GM11168 (cell line): ENCODE results near the gene SMAD7.
"Not testable (repeated sequence)": the region's sequence is repeated elsewhere in the genome, so short reads cannot be mapped to it uniquely, and the experiment has no call there.

Experiments used
- in situ Hi-C: fragments of 300-500 bp; cut with MboI; formaldehyde crosslinking; loops from one replicate; pipeline ENCODE4 v1.12.0; 2022; ENCODE audit warnings: low sequenced_read_pairs; ENCODE audit not compliant: unreplicated experiment

The SMAD7 gene

DNA sequence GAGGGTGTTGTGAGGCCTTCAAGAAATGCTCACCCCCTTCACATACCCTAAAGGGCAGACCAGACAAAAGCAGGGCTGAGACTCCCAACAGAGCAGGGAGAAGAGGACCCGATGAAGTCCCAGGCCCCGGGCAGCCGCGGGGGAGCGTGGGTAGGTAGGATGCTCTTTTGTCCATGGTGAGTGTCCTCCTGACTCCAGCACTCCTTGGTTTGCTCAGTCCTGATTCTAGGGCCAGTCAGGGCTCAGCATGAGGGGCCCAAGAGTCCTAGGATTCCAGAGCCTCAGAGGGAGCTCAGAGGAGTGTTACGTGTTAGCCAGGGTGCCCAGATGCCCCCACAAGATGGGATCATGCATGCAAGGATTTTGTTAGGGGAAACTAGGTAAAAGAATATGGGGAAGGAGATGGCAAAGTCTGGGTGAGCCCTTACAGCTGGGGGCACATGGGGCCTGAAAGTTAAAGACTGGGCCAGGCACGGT is 64.8 kb downstream of the SMAD7 start:
- in situ Hi-C loops = no loop called here

DNA sequence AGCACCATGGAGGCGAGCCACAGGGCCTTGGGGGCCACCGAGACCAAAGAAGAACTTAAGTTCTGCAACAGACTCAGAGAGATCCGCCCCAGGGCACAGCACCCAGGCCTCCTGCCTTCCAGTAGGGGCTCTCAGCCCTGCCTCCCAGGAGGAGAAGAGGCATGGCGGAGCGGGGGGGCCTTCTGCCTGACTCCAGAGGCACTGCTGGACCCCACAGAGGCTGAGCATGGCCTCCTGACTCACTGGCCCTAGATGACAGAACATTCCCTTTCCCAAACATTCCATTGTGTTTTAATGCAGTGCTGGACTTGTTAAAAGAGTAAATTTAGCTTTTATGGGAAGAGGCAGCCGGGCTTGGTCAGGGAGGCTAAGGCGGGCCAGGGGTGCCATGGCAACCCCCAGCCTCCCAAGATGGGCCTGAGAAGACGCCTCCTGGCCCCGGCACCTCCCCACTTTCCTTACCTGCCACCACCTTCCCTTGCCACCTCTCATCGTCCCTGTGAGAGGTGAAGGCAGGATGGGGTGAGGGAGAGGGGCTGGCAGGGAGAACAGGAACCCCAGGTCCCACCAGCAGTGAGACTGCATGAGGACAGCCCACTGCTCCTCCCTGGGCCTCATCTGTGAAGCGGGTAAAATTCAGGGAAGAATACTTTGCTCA is 65.4 kb downstream of the SMAD7 start:
- in situ Hi-C loops = no loop called here

DNA sequence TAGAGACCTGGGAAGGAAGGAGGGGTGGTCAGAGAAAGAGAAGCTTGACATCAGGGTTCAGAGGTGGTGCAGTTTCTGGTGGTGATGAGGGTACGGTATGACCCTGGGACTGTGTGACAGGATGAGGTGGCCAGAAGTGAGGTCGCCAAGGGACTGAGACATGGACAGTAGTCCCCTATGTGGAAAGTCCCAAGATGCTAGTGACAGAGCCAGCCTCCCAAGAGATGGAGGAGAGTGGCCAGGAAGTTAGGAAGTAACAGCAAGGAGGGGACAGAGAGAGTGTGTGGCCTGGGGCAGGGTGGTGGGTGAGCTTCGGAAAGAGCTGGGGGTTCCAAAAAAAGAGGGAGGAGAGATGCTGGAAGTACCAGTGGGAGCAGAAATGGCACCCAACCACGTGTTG is 66.0 kb downstream of the SMAD7 start:
- in situ Hi-C loops = no loop called here

DNA sequence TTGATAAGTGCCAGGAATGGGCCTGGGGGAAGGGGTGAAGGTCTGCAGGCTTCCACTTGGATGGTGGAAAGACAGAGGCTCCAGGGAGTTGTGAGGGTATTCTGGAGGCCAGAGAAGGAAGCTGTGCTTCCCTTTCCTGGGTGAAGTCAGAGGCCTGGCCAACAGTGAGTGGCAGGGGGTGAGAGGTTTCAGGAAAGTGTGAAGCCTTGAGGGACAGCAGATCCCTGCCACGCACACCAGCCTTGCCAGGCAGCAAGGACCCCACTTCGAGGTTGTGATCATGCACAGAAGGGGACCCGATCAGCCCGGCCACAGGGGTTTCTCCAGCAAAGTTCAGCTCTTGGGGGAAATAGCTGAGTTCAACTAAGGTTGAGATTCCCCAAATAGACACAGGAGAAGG is 66.5 kb downstream of the SMAD7 start:
- in situ Hi-C loops = no loop called here

DNA sequence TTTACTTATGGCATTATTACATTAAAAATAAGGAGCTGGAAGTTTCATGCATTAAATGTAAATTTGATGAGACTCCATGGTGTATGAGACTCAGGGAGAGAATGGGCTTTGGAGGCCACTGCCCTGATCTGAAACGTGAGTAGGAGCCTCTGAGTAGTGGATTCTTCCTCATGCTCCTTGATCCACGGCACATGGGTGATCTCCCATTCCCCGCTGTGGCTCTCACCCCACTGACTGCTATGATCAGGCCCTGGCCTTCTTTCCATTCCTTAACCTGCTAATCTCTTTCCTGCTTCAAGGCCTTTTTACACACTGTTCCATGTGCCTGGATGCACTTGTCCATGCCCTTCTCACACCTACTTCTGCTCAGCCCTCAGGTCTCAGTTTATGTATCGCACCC is 68.4 kb downstream of the SMAD7 start:
- in situ Hi-C loops = no loop called here

DNA sequence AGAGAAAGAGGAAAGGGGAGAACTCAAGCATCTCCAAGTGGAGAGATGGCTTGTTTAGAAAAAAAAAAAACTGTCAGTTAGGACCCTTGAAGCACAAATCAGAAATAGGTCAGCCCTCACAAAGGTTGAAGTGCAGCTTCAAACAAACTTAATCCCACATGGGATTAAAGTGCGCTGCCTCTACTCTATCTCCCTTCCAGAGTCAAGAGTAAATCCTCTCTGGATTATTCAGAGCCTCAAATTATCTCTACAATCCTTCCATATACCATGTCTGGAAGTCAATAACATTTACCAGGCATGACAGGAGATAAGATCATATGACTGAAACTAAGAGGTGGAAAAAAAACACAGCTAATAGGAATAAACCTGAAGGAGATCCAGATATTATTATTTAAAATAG is 69.8 kb downstream of the SMAD7 start:
- in situ Hi-C loops = no loop called here

DNA sequence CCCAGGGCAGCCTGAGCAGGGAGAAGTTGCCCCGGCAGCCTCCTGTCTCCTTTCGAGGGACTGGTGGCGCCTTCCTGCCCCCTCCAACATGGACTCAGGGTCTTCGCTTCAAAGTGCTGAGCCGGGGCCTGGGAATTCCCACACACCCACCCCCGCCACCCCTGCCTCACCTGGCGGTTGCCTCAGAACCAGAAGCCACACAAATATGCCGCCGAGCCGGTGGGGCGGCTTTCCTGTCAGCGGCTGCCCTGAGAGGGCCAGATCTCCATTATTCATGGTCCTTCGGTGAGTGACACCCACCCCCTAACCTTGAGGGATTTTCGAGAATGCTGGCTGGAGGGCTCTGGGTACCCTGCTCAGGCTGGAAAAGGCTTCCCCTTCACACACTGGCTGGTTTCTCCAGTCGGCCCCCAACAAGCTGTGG is 71.7 kb downstream of the SMAD7 start:
- in situ Hi-C loops = no loop called here

DNA sequence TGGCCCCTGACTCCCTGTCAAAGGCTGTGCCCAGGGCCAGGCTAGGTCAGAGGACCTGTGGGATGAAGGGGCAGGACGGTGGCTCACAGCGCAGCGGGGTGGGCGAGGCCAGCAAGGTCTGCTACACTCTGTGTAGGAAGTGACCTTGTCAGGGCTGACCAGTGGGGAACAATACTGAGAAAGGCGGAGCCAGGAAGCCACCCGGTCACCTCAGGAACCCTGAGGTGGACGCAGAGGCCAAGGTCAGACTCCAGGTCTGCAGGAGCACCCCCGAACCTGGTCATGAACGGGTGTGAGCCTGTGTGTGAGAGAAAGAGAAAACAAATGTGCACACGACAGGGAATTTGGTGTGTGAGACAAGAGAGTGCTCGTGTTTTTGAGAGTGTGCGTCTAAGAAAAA is 72.3 kb downstream of the SMAD7 start:
- in situ Hi-C loops = no loop called here

DNA sequence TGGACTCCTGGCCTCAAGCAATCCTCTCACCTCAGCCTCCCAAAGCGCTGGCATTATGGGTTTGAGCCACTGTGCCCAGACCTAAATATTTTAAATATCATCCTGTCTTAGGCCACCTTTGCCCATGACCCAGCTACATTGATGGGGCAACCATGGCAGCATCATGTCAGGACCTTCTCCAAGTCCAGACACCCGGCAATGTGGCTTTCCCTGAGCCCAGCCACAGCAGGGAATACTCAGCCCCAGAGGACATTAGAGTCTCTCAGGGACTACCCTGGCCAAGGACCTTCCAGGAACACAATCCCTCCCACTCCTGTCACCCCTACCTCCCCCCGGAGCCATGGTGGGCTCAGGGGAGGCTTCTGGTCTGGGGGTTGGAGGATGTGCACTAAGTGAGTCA is 72.8 kb downstream of the SMAD7 start:
- in situ Hi-C loops = no loop called here

DNA sequence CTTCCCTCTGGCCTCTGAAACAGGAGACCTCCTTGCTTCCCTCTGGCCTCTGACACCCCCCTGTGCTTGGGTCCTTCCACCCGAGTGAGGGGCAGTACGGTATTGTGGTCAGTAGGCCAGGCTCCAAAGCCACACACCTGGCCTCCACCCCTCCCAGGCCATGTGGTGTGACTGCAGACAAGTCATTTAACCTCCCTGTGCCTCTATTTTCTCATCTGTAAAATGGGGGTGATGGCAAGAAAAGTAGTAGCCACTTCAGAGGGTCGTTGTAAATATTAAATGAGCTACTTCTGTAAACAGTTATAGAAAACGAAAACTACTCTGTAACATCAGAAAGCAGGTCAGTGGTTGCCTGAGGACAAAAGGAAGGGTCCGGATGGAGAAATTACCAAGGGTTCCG is 74.2 kb downstream of the SMAD7 start:
- in situ Hi-C loops = no loop called here

DNA sequence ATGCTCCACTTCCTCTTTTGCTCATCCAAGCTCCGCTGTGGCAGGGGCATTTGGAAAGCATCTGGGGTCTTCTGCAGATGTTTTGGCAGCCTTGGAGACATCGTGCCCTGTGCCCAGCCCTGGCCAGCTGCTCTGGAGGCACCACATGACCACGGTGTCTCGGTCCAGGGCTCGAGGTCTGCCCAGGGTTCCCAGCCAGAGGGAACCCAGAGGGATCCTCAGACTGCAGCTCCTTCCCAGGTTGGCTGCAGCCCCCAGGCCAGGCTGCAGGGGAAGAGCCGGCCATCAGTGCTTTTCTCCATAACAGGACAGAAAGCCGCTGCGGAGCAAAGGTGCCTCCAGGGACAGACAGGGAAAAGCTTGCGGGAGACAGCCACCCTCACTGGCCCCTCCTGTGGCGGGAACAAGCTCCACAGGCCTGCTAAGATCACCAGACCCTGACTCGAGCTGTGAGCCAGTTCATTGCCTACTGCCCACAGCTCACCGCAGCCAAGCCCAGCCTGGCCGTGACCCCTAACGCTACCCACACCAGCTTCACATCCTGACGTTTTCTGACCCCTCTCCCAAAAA is 74.7 kb downstream of the SMAD7 start:
- in situ Hi-C loops = no loop called here

DNA sequence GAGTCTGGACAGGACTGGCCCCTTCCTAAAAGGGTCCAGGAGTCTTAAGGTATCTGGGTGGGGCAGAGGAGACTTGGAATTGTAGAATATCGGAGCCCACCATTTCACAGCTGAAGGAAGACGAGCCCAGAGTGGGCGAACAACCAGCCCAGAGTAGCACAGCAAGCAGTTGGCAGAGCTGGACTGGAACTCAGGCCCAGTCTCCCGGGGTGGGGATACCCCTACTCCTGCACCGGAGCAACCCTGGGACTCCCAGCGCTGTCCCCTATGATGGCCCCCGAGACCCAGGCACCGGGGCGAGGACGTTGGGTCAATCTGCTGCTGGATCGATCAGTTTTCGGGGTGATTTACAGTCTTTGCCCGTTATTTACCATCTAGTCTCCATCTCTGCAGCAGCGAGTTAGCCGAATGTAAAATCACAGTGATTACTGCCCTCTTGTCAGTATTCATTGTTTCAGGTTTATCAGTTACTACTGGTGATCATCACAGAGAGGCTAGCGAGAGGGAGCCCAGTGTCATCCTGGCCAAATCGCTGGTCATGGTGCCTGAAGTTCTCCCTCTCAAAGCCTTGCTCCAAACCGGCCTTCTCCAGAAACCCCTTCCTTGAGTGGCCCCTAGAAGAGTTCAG is 75.3 kb downstream of the SMAD7 start:
- in situ Hi-C loops = no loop called here

DNA sequence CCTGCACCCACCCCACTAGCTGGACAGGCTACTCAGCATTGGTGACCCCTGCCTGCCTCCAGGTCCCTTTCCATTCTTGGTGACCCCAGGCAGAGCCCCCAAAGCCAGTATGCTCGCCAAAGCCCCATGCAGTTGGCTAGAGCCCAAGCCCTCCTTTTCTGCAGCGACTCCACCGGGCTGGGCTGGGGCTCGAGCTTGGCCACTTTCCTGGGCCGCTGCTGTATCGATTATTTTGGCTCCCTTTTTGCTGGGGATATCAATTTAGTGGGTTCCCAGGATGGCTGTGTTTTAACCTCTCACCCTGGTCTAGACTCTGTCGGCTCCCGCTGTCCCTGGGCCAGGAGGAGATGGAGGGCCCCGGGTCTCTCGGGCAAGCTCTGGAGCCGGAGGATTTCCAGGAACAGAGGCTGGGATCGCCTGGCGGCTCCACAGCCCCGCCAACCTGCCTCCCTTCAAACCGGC is 76.0 kb downstream of the SMAD7 start:
- in situ Hi-C loops = no loop called here

DNA sequence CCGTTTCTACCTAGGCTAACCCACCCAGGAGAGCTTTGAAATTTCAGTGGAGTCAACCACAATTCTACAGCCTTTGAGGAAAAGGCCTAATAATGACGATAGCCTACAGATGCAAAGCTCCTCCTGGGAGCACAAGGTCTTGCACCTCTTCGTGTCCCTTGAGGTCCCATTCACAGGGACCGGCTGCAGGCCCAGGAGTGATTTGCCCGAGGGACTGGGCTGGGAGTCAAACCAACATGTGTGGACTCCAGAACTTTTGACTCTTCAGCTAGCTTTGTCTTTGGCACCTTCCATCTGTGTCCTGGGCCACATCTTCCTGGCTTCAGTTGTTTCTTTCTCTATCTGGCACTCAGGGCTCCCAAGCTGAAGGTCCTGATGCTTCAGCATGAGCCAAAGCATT is 76.5 kb downstream of the SMAD7 start:
- in situ Hi-C loops = no loop called here

DNA sequence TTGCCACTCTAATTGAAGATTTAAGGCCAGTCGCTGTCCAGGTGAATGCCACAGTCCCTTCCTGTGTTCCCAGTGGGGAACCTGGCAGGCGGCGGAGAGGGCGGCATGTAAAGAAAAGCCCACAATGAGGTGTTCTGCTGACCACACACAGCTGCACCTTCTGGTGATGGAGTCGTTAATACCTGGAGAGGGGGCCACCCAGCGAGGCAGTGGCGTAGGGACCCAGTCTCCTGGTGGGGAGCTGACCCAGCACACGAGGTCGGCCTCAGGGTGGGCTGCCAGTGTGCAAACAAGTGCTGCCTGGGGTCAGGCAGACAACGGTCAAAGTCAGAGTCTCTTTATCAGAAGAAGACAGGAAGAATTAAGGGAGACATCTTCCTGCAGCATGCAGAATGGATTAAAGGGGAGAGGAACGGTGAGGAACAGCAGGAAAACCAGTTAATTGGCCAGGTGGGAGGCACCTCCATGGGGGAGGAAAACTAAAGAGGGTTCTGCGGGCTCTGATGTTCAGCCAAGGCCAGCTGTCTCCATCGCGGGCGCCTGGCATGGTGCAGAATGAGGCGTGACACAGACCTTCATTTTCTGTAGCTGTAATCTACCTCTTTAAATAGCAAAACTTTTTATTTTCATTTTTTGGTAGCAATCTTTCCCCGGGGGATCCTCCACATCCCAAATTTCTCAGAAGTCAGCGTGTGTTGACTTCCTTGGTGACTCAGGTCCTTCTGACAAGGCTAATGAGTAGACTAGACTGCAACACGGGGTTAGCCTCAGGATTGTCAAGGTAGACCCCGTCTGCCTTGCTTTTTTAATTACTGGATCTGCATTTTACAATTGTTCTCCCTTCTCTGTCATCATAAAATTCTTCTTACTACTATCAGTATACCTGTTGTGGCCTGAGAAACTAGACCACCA is 78.3 kb downstream of the SMAD7 start:
- in situ Hi-C loops = no loop called here

DNA sequence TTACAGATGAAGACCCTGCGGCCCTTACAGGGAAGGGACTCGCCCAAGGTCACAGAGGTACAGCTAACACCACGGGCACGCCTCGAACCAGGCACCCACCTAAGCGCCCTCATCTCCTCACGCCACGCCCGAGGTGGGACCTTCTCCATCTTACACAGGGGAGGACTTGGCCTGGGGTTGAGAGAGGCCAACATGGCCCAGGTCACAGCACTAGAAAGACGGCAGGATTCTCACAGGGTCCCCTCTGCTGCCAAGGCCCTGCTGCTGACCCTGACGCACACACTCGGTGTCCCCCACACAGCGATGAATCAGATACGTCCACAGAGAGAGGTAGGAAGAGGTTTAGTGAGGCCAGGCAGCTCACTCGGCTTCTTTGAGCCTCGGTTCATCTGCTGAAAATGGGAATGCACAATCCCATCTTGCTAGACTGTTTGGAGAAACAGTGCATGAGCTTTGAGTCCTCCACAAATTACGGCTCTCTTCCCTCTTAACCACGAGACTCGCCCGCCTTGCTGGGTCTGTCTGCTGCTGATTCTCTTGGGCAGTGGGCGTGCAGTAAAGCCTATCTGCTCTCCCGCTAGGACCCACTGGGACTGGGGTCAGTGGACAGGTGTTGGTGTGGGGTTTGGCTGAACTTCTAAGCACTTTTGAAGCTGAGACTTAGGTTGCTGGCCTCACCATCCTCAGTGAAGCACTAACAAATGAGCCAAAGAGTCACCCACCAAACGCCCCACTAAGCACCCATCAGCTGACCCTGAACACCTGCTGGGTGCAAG is 79.2 kb downstream of the SMAD7 start:
- in situ Hi-C loops = no loop called here

DNA sequence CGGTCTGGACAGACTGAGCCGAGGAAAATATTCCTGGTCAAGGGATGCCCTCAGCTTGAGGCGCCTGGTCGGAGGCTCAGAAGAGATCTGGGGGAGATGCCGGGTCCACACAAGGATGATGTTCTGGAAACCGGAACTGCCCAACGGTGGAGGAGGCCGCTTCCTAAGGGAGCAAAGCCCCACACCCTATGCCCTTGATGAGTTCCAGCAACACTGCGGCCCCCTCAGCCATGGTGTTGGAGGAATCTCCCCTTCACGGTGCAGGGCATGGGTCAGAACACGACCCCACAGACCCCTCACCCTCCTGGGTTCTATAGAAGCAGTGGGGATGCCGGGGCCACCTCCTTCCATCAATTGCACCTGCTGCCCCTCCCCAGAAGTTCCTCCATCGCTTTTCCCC is 79.8 kb downstream of the SMAD7 start:
- in situ Hi-C loops = not testable (repeated sequence)
